ENCODE data around the gene TUG1.

Gene TUG1

GRCh38 chr22:30982512-30982911, 13.4 kb downstream of the TUG1 start:
- Histone ChIP-seq H3K9me3 (ENCODE audit: insufficient read depth, low read depth, low read length) (no peaks in the 10 kb centered on the region), H3K4me1 (ENCODE audit: insufficient read depth, low read length, poor library complexity, severe bottlenecking) (no peaks in the 10 kb centered on the region), H3K9me2 (replicated peaks; ENCODE audit: low read depth, low read length) (no peaks in the 10 kb centered on the region), H3K79me2 (ENCODE audit: insufficient read depth, low read length) (no peaks in the 10 kb centered on the region), H2AFZ (ENCODE audit: low read length) (no peak overlapping the region), H3F3A (ENCODE audit: low read depth) (no peaks in the 10 kb centered on the region), H3K36me3 (ENCODE audit: insufficient read depth, low read length) (no peaks in the 10 kb centered on the region), H3K27me3 (ENCODE audit: insufficient read depth, low read length, poor library complexity, severe bottlenecking) (no peaks in the 10 kb centered on the region), H3K4me3 (ENCODE audit: low read length, poor library complexity, severe bottlenecking) (no peak overlapping the region), H3K9ac (ENCODE audit: low read depth, low read length, poor library complexity, severe bottlenecking) (no peak overlapping the region), H4K20me1 (ENCODE audit: insufficient read depth, low read length, poor library complexity, severe bottlenecking) (no peaks in the 10 kb centered on the region), H3K4me2 (ENCODE audit: low read depth, low read length, poor library complexity, severe bottlenecking) (no peak overlapping the region)
- TF ChIP-seq EZH2phosphoT487 (IDR thresholded peaks at IDR 0.05; ENCODE audit: borderline replicate concordance) (no peak), CTCF (conservative IDR thresholded peaks at IDR 0.05; ENCODE audit: low read length) (no peak)

GRCh38 chr22:30984317-30984716, 15.3 kb downstream of the TUG1 start:
- H3K9me2 ChIP-seq (replicated peaks; ENCODE audit: low read depth, low read length): no peaks in the 10 kb centered on the region
- no peaks in the 10 kb centered on the region for H3K79me2 ChIP-seq (ENCODE audit: insufficient read depth, low read length)
- H3K4me3 ChIP-seq (ENCODE audit: low read length, poor library complexity, severe bottlenecking): no peak overlapping the region
- no peaks in the 10 kb centered on the region for H4K20me1 ChIP-seq (ENCODE audit: insufficient read depth, low read length, poor library complexity, severe bottlenecking)
- H3K4me1 ChIP-seq (ENCODE audit: insufficient read depth, low read length, poor library complexity, severe bottlenecking): no peaks in the 10 kb centered on the region
- no peaks in the 10 kb centered on the region for H3K36me3 ChIP-seq (ENCODE audit: insufficient read depth, low read length)
- TF ChIP-seq EZH2phosphoT487 (IDR thresholded peaks at IDR 0.05; ENCODE audit: borderline replicate concordance): no peak
- TF ChIP-seq CTCF (conservative IDR thresholded peaks at IDR 0.05; ENCODE audit: low read length): no peak
- no peak overlapping the region for H2AFZ ChIP-seq (ENCODE audit: low read length)
- no peak overlapping the region for H3K9ac ChIP-seq (ENCODE audit: low read depth, low read length, poor library complexity, severe bottlenecking)
- no peaks in the 10 kb centered on the region for H3F3A ChIP-seq (ENCODE audit: low read depth)
- H3K27me3 ChIP-seq (ENCODE audit: insufficient read depth, low read length, poor library complexity, severe bottlenecking): no peaks in the 10 kb centered on the region
- H3K9me3 ChIP-seq (ENCODE audit: insufficient read depth, low read depth, low read length): no peaks in the 10 kb centered on the region
- H3K4me2 ChIP-seq (ENCODE audit: low read depth, low read length, poor library complexity, severe bottlenecking): no peak overlapping the region

GRCh38 chr22:30985561-30986208, 16.6 kb downstream of the TUG1 start:
- H3K27me3 ChIP-seq (ENCODE audit: insufficient read depth, low read length, poor library complexity, severe bottlenecking): no peaks in the 10 kb centered on the region
- no peaks in the 10 kb centered on the region for H3K79me2 ChIP-seq (ENCODE audit: insufficient read depth, low read length)
- no peak overlapping the region for H3K9ac ChIP-seq (ENCODE audit: low read depth, low read length, poor library complexity, severe bottlenecking)
- no peaks in the 10 kb centered on the region for H3K4me1 ChIP-seq (ENCODE audit: insufficient read depth, low read length, poor library complexity, severe bottlenecking)
- H3K4me2 ChIP-seq (ENCODE audit: low read depth, low read length, poor library complexity, severe bottlenecking): no peak overlapping the region
- H3K9me2 ChIP-seq (replicated peaks; ENCODE audit: low read depth, low read length): no peaks in the 10 kb centered on the region
- no peaks in the 10 kb centered on the region for H4K20me1 ChIP-seq (ENCODE audit: insufficient read depth, low read length, poor library complexity, severe bottlenecking)
- no peaks in the 10 kb centered on the region for H3K36me3 ChIP-seq (ENCODE audit: insufficient read depth, low read length)
- H3F3A ChIP-seq (ENCODE audit: low read depth): no peaks in the 10 kb centered on the region
- H3K4me3 ChIP-seq (ENCODE audit: low read length, poor library complexity, severe bottlenecking): no peak overlapping the region
- no peak for TF ChIP-seq CTCF (conservative IDR thresholded peaks at IDR 0.05; ENCODE audit: low read length)
- H3K9me3 ChIP-seq (ENCODE audit: insufficient read depth, low read depth, low read length): no peaks in the 10 kb centered on the region
- H2AFZ ChIP-seq (ENCODE audit: low read length): no peak overlapping the region
